Measurements from ENCODE around the gene BMP5.
"Not testable (repeated sequence)": the region's sequence is repeated elsewhere in the genome, so short reads cannot be mapped to it uniquely, and the experiment has no call there.

Gene BMP5

DNA sequence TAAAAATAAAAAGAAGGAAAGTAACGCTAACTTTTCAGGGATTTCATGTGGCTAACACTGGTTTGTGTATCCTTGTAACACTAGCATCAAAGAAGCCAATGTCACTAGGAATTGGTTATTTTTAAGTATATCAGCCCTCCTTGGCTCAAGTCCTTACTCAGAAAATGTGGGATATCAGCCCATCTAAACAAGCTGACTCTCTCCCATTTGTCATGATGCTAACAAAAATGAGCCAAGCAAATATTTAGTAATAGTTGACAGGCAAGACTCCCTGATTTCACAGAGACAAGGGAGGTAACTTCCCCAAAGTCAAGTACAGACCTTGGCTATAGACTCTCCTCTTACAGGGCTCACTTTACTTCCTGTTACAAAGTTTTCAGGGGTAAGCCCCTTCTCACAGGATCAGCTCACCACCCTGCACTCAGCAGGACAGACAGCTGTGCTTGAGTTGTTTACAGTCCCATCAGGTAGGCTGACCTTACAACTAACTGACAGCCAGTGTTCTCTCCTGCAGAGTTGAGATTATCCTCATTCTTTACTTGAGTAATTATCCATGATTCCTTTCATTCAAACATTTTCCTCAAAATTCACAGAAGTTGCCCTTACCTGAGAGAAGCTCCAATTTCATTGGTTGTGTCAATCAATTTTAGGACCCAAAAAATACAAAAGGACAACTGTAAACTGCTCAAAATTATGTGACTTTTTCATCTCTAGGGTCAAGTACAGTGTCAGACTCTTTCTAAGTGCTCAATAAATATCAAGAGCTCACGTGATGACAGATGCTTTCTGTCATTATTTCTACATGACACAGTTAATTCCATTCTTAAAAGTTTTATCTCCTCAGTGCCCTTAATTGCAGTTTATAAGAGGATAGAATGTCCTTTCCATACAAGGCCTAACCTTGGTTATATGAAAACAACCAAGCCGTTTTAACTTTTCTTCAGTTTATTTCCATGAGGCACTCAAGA is 38.1 kb upstream of the BMP5 start:
- H3K4me3 ChIP-seq (replicated peaks in 1 of 2; ENCODE audit: low read depth in 2 of 2, low read length in 2 of 2), result no peak overlapping the region
- TF ChIP-seq, protein P1, sequence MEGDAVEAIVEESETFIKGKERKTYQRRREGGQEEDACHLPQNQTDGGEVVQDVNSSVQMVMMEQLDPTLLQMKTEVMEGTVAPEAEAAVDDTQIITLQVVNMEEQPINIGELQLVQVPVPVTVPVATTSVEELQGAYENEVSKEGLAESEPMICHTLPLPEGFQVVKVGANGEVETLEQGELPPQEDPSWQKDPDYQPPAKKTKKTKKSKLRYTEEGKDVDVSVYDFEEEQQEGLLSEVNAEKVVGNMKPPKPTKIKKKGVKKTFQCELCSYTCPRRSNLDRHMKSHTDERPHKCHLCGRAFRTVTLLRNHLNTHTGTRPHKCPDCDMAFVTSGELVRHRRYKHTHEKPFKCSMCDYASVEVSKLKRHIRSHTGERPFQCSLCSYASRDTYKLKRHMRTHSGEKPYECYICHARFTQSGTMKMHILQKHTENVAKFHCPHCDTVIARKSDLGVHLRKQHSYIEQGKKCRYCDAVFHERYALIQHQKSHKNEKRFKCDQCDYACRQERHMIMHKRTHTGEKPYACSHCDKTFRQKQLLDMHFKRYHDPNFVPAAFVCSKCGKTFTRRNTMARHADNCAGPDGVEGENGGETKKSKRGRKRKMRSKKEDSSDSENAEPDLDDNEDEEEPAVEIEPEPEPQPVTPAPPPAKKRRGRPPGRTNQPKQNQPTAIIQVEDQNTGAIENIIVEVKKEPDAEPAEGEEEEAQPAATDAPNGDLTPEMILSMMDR (IDR thresholded peaks at IDR 0.05; ENCODE audit: low read depth, low read length), result no peak

DNA sequence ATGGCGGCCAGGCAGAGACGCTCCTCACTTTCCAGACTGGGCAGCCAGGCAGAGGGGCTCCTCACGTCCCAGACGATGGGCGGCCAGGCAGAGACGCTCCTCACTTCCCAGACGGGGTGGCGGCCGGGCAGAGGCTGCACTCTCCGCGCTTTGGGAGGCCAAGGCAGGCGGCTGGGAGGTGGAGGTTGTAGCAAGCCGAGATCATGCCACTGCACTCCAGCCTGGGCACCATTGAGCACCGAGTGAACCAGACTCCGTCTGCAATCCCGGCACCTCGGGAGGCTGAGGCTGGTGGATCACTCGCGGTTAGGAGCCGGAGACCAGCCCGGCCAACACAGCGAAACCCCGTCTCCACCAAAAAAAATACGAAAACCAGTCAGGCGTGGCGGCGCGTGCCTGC is 35.1 kb upstream of the BMP5 start:
- DNase-seq (ENCODE audit: low read depth in 2 of 2); H3K4me3 ChIP-seq (replicated peaks in 1 of 2; ENCODE audit: low read depth in 2 of 2, low read length in 2 of 2): not testable (repeated sequence)

More for the DNA sequence above, 38.1 kb upstream of the BMP5 start:
- peak in 1 of 2 donors; percentile 63 for DNase-seq (ENCODE audit: low read depth in 2 of 2)

DNA sequence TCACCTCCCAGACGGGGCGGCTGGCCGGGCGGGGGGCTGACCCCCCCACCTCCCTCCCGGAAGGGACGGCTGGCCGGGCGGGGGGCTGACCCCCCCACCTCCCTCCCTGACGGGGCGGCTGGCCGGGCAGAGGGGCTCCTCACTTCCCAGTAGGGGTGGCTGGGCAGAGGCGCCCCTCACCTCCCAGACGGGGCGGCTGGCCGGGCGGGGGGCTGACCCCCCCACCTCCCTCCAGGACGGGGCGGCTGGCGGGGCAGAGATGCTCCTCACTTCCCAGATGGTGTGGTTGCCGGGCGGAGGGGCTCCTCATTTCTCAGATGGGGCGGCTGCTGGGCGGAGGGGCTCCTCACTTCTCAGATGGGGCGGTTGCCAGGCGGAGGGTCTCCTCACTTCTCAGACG is 34.5 kb upstream of the BMP5 start:
- H3K4me3 ChIP-seq (replicated peaks in 1 of 2; ENCODE audit: low read depth in 2 of 2, low read length in 2 of 2); DNase-seq (ENCODE audit: low read depth in 2 of 2): not testable (repeated sequence)

DNA sequence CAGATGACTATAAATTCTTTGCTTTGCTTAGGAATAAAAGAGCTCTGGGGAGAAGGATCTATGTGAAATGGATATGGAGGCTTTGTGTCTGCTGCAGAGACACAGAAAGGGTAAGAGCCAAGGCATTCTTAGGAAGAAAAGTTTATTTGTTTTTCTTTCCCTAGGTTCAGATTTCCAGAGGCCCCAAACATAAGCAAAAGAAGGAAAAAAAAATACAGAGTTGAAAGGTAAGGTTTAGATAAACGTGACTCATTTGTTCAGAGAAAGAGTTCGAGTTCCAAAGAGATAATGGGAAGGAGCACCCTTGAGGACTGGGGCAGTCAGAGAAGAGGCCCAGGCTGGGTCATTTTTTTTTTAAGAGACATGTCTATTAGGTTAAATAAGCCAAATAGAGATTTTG is 27.4 kb upstream of the BMP5 start:
- H3K4me3 ChIP-seq (replicated peaks in 1 of 2; ENCODE audit: low read depth in 2 of 2, low read length in 2 of 2), result no peak overlapping the region
- peak in 1 of 2 donors; percentile 10 for DNase-seq (ENCODE audit: low read depth in 2 of 2)
- TF ChIP-seq, protein P1 (IDR thresholded peaks at IDR 0.05; ENCODE audit: low read depth, low read length), result no peak

DNA sequence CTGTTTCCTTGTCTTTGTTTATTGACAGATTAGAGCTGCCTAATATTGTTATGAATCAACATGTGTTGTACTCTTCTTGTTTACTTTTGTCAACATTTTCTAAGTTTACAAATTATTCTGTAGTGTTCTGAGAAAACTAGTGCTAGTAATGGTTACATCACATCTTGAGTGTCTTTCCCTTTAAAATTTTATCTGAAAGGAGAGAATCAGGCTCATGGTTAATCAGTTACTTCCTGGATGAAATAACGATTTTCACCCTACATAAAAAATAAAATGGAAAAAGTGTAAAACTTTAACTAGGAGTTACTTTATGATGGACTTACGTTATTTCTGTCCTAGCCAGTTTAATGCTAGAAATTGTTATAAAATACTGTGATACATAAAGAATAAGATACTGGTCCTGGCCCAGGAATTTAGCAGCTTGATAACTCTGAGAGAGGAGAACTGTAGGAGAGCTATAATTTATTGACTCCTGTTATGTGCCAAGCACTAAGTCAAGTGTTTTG is 26.4 kb upstream of the BMP5 start:
- TF ChIP-seq, protein P1 (IDR thresholded peaks at IDR 0.05; ENCODE audit: low read depth, low read length), result no peak
- no peak for DNase-seq (ENCODE audit: low read depth in 2 of 2)
- no peak overlapping the region for H3K4me3 ChIP-seq (replicated peaks in 1 of 2; ENCODE audit: low read depth in 2 of 2, low read length in 2 of 2)

DNA sequence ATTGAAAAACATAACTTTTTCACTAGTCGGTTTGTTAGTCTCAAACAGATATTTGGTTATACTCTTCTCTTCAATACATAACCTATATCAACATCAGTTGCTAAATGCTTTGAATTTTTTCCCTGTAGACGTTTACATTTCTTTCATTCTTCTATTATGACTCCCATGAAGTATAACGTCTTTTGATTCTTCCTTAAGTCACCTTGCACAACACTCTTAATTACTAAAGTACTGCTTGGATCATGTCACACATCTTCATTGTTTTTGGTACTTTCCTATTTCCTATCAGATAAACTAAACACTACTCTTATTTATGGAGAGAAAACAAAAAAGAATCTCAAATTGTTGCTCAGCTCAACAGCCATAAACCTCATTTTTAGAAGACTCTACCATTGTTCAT is 23.0 kb upstream of the BMP5 start:
- peak; percentile 19 to 73 for DNase-seq (ENCODE audit: low read depth in 2 of 2)
- TF ChIP-seq, protein P1 (IDR thresholded peaks at IDR 0.05; ENCODE audit: low read depth, low read length), result no peak
- H3K4me3 ChIP-seq (replicated peaks in 1 of 2; ENCODE audit: low read depth in 2 of 2, low read length in 2 of 2), result no peak overlapping the region

DNA sequence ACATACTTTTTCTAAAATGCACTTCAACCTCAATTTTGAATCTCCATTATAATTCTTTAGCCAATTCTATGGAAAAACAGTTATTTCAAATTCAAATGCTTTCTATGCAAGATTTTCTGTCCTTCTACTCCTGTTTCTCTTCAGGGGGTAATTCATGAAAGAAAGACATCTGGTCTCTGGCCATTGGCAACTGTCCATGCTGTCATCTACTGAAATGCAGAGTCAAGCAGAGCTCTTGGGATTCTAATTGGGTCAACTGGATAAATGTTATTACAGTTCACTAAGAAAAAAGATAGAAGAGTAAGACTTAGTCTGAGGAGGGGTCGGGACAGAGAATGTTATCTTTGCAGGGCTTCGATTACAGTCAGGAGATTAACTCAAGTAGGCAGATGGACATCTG is 22.0 kb upstream of the BMP5 start:
- H3K4me3 ChIP-seq (replicated peaks in 1 of 2; ENCODE audit: low read depth in 2 of 2, low read length in 2 of 2), result no peak overlapping the region
- TF ChIP-seq, protein P1 (IDR thresholded peaks at IDR 0.05; ENCODE audit: low read depth, low read length), result no peak

More for the DNA sequence above, 22.0 kb upstream of the BMP5 start:
- no peak for DNase-seq (ENCODE audit: low read depth in 2 of 2)
